Type B pancreatic cell (in vitro differentiated cells): Measurements from ENCODE around the gene PAPLN. TPM values are rescaled to one million over a fixed set of nuclear protein-coding genes. Genes with fewer than 3 reads are reported as not detected.

Experiments
- DNase-seq: peaks from one replicate; pipeline ENCODE4 v3.0.0; 2021; ENCODE audit warnings: mixed read lengths; ENCODE audit not compliant: unreplicated experiment; ENCODE audit errors: extremely low spot score
- H3K27ac Mint-ChIP-seq: 2 replicates; pipeline ENCODE4 v1.8.0; 2021; ENCODE audit warnings: mild to moderate bottlenecking, mixed read lengths
- H3K27me3 Mint-ChIP-seq: 2 replicates; pipeline ENCODE4 v1.8.0; 2021; ENCODE audit warnings: mixed read lengths
- H3K36me3 Mint-ChIP-seq: 2 replicates; pipeline ENCODE4 v1.8.0; 2021; ENCODE audit warnings: mixed read lengths
- H3K4me1 Mint-ChIP-seq: one replicate; pipeline ENCODE4 v1.8.0; 2021; ENCODE audit warnings: mixed read lengths; ENCODE audit not compliant: unreplicated experiment
- H3K4me3 Mint-ChIP-seq: 2 replicates; pipeline ENCODE4 v1.8.0; 2021; ENCODE audit warnings: mild to moderate bottlenecking, mixed read lengths
- H3K9me3 Mint-ChIP-seq: 2 replicates; pipeline ENCODE4 v1.8.0; 2021; ENCODE audit warnings: mixed read lengths
- total RNA-seq: library from RNA; stranded (reverse); gene quantifications from 2 replicates; pipeline ENCODE4 v1.2.1, GENCODE V29; 2021; ENCODE audit warnings: low replicate concordance
- TF ChIP-seq, protein P1 (sequence below): fragments of 200-600 bp; sonication (generic); conservative IDR thresholded peaks from 2 replicates; pipeline ENCODE4 v1.5.0; 2021; ENCODE audit warnings: antibody characterized with exemption, mild to moderate bottlenecking

The PAPLN gene
- total RNA-seq, 1 donor from 2014 or later: 0.99 TPM

DNA sequence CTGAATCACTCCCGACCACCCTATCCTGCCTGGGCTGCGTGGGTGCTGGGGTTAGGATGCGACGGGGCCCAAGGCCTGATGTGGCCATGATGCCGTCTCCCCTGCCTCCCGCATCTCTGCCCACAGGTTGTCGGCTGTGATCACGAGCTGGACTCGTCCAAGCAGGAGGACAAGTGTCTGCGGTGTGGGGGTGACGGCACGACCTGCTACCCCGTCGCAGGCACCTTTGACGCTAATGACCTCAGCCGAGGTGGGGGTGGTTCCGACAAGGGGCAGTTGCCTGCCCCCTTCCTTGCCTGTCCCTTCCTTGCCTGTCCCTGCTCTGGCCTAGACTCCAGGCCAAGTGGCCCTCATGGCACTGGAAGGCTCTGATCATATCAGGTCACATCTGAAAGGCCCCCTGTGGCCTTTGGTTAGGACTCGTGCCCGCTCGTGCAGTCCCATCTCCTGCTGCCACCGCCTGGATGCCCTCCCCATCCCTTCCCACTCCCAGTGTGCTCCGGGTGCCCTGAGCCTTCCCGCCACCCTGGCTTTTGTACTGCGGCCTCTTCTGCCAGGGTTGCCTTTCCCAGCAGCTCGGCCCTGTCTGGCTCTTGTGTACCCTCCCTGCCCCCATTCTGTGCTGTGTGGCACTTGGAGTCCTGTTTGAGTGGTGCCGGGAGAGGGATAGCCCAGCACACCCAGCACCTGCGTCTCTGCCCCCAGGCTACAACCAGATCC, 13.6 kb downstream of the PAPLN start:
- H3K27me3 Mint-ChIP-seq: peaks cover 17% of the 10 kb centered on the region
- no peaks in the 10 kb centered on the region for H3K36me3 Mint-ChIP-seq
- DNase-seq: no peak
- no peaks in the 10 kb centered on the region for H3K4me1 Mint-ChIP-seq
- no peak overlapping the region for H3K4me3 Mint-ChIP-seq
- no peak overlapping the region for H3K27ac Mint-ChIP-seq
- TF ChIP-seq, protein P1, sequence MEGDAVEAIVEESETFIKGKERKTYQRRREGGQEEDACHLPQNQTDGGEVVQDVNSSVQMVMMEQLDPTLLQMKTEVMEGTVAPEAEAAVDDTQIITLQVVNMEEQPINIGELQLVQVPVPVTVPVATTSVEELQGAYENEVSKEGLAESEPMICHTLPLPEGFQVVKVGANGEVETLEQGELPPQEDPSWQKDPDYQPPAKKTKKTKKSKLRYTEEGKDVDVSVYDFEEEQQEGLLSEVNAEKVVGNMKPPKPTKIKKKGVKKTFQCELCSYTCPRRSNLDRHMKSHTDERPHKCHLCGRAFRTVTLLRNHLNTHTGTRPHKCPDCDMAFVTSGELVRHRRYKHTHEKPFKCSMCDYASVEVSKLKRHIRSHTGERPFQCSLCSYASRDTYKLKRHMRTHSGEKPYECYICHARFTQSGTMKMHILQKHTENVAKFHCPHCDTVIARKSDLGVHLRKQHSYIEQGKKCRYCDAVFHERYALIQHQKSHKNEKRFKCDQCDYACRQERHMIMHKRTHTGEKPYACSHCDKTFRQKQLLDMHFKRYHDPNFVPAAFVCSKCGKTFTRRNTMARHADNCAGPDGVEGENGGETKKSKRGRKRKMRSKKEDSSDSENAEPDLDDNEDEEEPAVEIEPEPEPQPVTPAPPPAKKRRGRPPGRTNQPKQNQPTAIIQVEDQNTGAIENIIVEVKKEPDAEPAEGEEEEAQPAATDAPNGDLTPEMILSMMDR: no peak
- H3K9me3 Mint-ChIP-seq: no peaks in the 10 kb centered on the region

DNA sequence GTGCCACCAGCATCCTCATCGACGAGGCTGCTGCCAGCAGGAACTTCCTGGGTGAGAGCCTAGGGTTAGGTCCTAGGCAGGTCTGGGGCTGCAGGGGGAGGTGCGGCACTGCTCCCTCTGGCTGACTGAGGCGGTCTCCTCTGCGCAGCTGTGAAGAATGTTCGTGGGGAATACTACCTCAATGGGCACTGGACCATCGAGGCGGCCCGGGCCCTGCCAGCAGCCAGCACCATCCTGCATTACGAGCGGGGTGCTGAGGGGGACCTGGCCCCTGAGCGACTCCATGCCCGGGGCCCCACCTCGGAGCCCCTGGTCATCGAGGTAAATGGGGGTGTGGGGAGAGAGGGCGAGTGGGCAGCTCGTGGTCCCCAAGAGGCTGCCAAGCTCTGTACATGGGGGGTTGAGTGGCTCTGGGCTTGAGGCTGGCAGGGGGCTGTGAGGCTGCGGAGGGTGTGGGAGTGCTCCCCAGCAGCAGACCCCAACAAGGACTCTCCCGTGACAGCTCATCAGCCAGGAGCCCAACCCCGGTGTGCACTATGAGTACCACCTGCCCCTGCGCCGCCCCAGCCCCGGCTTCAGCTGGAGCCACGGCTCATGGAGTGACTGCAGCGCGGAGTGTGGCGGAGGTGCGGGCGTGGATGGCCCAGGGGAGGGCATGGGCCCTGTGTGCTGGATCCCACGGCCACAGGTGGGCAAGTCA, 14.4 kb downstream of the PAPLN start:
- H3K4me1 Mint-ChIP-seq: no peaks in the 10 kb centered on the region
- DNase-seq: no peak
- H3K27ac Mint-ChIP-seq: no peak overlapping the region
- H3K4me3 Mint-ChIP-seq: no peak overlapping the region
- H3K36me3 Mint-ChIP-seq: no peaks in the 10 kb centered on the region
- TF ChIP-seq, protein P1: no peak
- peaks cover 14% of the 10 kb centered on the region for H3K27me3 Mint-ChIP-seq
- H3K9me3 Mint-ChIP-seq: no peaks in the 10 kb centered on the region

DNA sequence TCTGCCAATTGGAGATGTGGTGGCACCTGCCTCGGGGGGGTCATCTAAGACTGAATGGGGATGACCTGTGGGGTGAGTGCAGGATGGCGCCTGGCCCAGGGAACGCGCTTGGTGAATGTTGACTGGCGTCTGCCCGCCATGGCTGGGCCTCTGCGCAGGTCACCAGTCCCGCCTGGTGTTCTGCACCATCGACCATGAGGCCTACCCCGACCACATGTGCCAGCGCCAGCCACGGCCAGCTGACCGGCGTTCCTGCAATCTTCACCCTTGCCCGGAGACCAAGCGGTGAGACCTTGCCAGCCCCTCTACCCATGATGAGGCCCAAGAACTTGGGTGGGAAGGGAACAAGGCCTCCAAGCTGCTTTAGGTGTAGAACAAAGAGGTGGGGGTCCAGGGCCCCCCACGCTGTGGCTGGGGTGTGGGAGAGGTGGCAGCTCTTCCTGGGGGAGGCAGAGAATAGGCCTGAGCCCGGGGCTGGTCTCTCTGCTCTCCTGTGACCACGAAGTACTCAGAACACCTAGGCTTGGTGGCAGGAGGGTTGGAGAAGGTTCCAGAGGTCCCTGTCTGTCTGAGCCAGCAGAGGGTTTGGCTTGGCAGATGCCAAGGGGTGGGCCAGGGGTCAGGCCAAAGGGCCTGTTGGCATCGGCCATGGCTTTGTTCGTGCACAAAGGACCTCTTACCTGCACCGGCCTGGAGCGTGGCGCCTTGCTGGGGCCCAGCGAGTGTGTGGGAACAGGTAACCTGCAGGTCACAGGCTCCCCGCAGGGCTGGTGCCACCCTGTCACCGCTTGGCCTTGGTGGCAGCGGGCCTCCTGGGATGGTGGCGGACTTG, 15.4 kb downstream of the PAPLN start:
- Mint-ChIP-seq H3K4me3 (no peak overlapping the region), H3K36me3 (no peaks in the 10 kb centered on the region), H3K4me1 (no peaks in the 10 kb centered on the region), H3K27ac (no peak overlapping the region), H3K27me3 (peaks cover 6% of the 10 kb centered on the region), H3K9me3 (no peaks in the 10 kb centered on the region)
- TF ChIP-seq, protein P1: no peak
- DNase-seq: no peak

DNA sequence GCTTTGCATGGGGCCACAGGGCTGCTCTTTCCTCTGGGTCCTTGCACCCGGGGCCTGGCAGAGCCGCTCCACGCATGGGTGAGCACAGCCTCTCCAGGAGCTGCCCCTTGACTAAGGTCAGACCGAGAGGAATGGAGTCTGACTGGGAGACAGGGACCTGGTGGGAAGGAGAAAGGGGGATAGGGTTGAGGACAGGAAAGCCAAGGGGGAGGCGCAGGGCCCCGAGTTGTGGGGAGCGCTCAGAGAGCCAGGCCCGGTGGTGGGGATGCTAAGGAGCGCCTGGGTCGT, 16.0 kb downstream of the PAPLN start:
- no peaks in the 10 kb centered on the region for H3K9me3 Mint-ChIP-seq
- H3K27me3 Mint-ChIP-seq: peaks cover 6% of the 10 kb centered on the region
- TF ChIP-seq, protein P1: no peak
- H3K4me1 Mint-ChIP-seq: no peaks in the 10 kb centered on the region
- no peak overlapping the region for H3K4me3 Mint-ChIP-seq
- H3K36me3 Mint-ChIP-seq: no peaks in the 10 kb centered on the region
- H3K27ac Mint-ChIP-seq: no peak overlapping the region
- no peak for DNase-seq

DNA sequence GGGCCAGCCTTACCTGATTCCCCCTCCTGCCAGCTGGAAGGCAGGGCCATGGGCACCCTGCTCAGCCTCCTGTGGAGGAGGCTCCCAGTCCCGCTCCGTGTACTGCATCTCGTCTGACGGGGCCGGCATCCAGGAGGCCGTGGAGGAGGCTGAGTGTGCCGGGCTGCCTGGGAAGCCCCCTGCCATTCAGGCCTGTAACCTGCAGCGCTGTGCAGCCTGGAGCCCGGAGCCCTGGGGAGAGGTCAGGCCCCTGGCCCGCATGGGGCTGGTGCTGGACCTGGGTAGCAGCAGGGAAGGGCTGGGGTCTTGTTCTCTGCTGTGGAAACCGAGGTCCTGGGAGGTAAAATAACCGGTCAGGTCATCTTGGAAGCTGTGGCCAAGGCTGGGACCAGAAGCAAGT, 16.4 kb downstream of the PAPLN start:
- no peaks in the 10 kb centered on the region for H3K9me3 Mint-ChIP-seq
- no peaks in the 10 kb centered on the region for H3K4me1 Mint-ChIP-seq
- TF ChIP-seq, protein P1: no peak
- no peak overlapping the region for H3K4me3 Mint-ChIP-seq
- peaks cover 6% of the 10 kb centered on the region for H3K27me3 Mint-ChIP-seq
- no peak for DNase-seq
- no peaks in the 10 kb centered on the region for H3K36me3 Mint-ChIP-seq
- no peak overlapping the region for H3K27ac Mint-ChIP-seq
